Fibroblast of pulmonary artery (primary cell): ENCODE measurements around the gene TAGAP.

Experiments used
- DNase-seq: peaks from one replicate; pipeline ENCODE4 v3.0.0-alpha.2; 2010; ENCODE audit warnings: low read depth
- H3K4me3 ChIP-seq: replicated peaks from 2 replicates; pipeline ENCODE4 v1.5.1; 2011; ENCODE audit warnings: low read depth, mild to moderate bottlenecking, control low read depth, low read length, moderate library complexity
- CTCF ChIP-seq: IDR thresholded peaks from 2 replicates; pipeline ENCODE4 v1.5.1; 2011; ENCODE audit warnings: mild to moderate bottlenecking, control low read depth, low read length, inconsistent platforms; ENCODE audit errors: missing control alignments

TAGAP gene

GRCh38 chr6:159043947-159044346 lies 844 bp downstream of the TAGAP start:
- no peak for TF ChIP-seq CTCF
- no peak overlapping the region for H3K4me3 ChIP-seq
- no peak for DNase-seq

- no peak for TF ChIP-seq CTCF
- no peak overlapping the region for H3K4me3 ChIP-seq
- DNase-seq, result no peak
Measured at GRCh38 chr6:159043251-159043650, 1.5 kb downstream of the TAGAP start.

GRCh38 chr6:159042826-159043181 lies 2.0 kb downstream of the TAGAP start:
- H3K4me3 ChIP-seq, result no peak overlapping the region
- no peak for DNase-seq
- no peak for TF ChIP-seq CTCF

GRCh38 chr6:159042003-159042825 lies 2.6 kb downstream of the TAGAP start:
- peak; percentile 66 for DNase-seq
- H3K4me3 ChIP-seq, result no peak overlapping the region
- TF ChIP-seq CTCF, result peak; percentile 99

DNA sequence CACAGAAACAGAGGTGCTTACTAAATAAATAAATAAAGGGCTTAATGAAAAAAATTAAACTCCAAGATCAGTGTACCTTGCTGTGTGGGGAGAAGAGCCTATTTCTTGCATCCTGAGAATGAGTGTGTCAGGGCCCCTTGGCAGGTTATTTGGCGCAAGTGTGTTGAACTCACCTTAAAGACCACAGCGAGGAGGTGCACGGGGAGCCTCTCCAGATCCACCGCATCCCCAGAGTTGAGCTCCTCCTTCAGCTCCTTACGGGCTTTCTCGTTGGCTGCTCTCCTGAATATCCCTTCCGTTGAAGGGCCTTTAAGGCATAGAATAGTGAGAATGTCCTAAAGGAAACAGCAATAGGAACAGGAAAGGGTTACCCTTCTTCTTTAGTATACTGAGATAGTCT lies 3.6 kb downstream of the TAGAP start:
- no peak overlapping the region for H3K4me3 ChIP-seq
- no peak for TF ChIP-seq CTCF
- DNase-seq, result no peak

- no peak for TF ChIP-seq CTCF
- no peak overlapping the region for H3K4me3 ChIP-seq
- no peak for DNase-seq
Measured at GRCh38 chr6:159039885-159040258, 4.9 kb downstream of the TAGAP start.
